ENCODE results near the gene SECISBP2L. TPM values are rescaled to one million over a fixed set of nuclear protein-coding genes. Genes with fewer than 3 reads are reported as not detected.

Gene SECISBP2L
- total and polyA plus RNA-seq, 2 experiments from 2014 or later = 18.4 to 41.7 TPM

- H3K9me3 ChIP-seq (ENCODE audit: low read depth) = no peaks in the 10 kb centered on the region
- TF ChIP-seq EZH2 (IDR thresholded peaks at IDR 0.05; ENCODE audit: borderline replicate concordance) (no peak), EZH2phosphoT487 (IDR thresholded peaks at IDR 0.05; ENCODE audit: low read depth, severe bottlenecking, unreplicated experiment) (no peak)
- TF ChIP-seq, protein P1, sequence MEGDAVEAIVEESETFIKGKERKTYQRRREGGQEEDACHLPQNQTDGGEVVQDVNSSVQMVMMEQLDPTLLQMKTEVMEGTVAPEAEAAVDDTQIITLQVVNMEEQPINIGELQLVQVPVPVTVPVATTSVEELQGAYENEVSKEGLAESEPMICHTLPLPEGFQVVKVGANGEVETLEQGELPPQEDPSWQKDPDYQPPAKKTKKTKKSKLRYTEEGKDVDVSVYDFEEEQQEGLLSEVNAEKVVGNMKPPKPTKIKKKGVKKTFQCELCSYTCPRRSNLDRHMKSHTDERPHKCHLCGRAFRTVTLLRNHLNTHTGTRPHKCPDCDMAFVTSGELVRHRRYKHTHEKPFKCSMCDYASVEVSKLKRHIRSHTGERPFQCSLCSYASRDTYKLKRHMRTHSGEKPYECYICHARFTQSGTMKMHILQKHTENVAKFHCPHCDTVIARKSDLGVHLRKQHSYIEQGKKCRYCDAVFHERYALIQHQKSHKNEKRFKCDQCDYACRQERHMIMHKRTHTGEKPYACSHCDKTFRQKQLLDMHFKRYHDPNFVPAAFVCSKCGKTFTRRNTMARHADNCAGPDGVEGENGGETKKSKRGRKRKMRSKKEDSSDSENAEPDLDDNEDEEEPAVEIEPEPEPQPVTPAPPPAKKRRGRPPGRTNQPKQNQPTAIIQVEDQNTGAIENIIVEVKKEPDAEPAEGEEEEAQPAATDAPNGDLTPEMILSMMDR (IDR thresholded peaks at IDR 0.05; ENCODE audit: poor library complexity) = no peak
- no peaks in the 10 kb centered on the region for H3K36me3 ChIP-seq (replicated peaks; ENCODE audit: insufficient read depth, low read depth)
- DNase-seq (ENCODE audit: low spot score) = no peak
- no peak overlapping the region for H3K4me3 ChIP-seq
- no peaks in the 10 kb centered on the region for H3K27me3 ChIP-seq
- no peaks in the 10 kb centered on the region for H4K20me1 ChIP-seq (ENCODE audit: insufficient read depth, poor library complexity, severe bottlenecking)
- H3K4me2 ChIP-seq = no peak overlapping the region
- H2AFZ ChIP-seq = no peak overlapping the region
- 92% methylated on average over 5 of the region's 5 CpGs for WGBS (ENCODE audit: low lambda C conversion rate, missing lambda C conversion rate)
- H3K4me1 ChIP-seq (ENCODE audit: insufficient read depth) = no peaks in the 10 kb centered on the region
- H3K9me2 ChIP-seq (replicated peaks; ENCODE audit: insufficient read depth) = no peaks in the 10 kb centered on the region
- H3K27ac ChIP-seq = no peak overlapping the region
- H3K79me2 ChIP-seq = no peaks in the 10 kb centered on the region
These were observed 62.9 kb downstream of the SECISBP2L start for GRCh38 chr15:48983300-48983699.

DNA sequence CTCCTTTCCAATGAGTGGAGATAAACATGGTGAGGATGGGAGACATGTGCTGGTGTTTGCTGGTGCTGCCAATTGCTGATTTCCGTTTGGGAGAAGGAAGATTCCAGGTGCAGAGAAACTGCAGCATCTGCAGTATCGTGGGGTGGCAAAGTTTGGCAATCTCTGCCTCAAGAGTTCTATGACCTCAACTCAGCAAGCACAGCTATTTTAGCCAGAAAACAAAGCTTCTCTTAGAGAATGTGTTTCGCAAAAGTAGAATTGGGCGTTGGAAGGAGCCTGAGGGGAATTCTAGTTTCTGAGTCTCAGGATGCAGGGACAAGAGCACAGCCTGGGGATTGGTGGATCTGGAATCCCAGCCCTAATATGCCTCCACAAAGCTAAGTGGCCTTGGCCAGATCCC is 64.3 kb downstream of the SECISBP2L start:
- H3K4me2 ChIP-seq = no peak overlapping the region
- no peaks in the 10 kb centered on the region for H3K9me3 ChIP-seq (ENCODE audit: low read depth)
- DNase-seq (ENCODE audit: low spot score) = no peak
- H3K27ac ChIP-seq = no peak overlapping the region
- H3K36me3 ChIP-seq (replicated peaks; ENCODE audit: insufficient read depth, low read depth) = no peaks in the 10 kb centered on the region
- no peaks in the 10 kb centered on the region for H3K27me3 ChIP-seq
- no peak overlapping the region for H3K4me3 ChIP-seq
- WGBS (ENCODE audit: low lambda C conversion rate, missing lambda C conversion rate) = 76% methylated on average over 4 of the region's 4 CpGs
- no peak overlapping the region for H2AFZ ChIP-seq
- H3K4me1 ChIP-seq (ENCODE audit: insufficient read depth) = no peaks in the 10 kb centered on the region
- TF ChIP-seq EZH2 (IDR thresholded peaks at IDR 0.05; ENCODE audit: borderline replicate concordance) (no peak), EZH2phosphoT487 (IDR thresholded peaks at IDR 0.05; ENCODE audit: low read depth, severe bottlenecking, unreplicated experiment) (no peak)
- TF ChIP-seq, protein P1 (IDR thresholded peaks at IDR 0.05; ENCODE audit: poor library complexity) = no peak
- H3K79me2 ChIP-seq = no peaks in the 10 kb centered on the region
- no peaks in the 10 kb centered on the region for H4K20me1 ChIP-seq (ENCODE audit: insufficient read depth, poor library complexity, severe bottlenecking)
- no peaks in the 10 kb centered on the region for H3K9me2 ChIP-seq (replicated peaks; ENCODE audit: insufficient read depth)

- H3K27ac ChIP-seq = no peak overlapping the region
- H3K4me2 ChIP-seq = no peak overlapping the region
- no peak overlapping the region for H2AFZ ChIP-seq
- no peak for DNase-seq (ENCODE audit: low spot score)
- no peak overlapping the region for H3K4me3 ChIP-seq
- WGBS (ENCODE audit: low lambda C conversion rate, missing lambda C conversion rate) = 83% methylated on average over 2 of the region's 2 CpGs
- no peaks in the 10 kb centered on the region for H3K9me3 ChIP-seq (ENCODE audit: low read depth)
- H3K36me3 ChIP-seq (replicated peaks; ENCODE audit: insufficient read depth, low read depth) = no peaks in the 10 kb centered on the region
- no peaks in the 10 kb centered on the region for H3K9me2 ChIP-seq (replicated peaks; ENCODE audit: insufficient read depth)
- no peaks in the 10 kb centered on the region for H3K79me2 ChIP-seq
- H3K4me1 ChIP-seq (ENCODE audit: insufficient read depth) = peaks cover 7% of the 10 kb centered on the region
- H3K27me3 ChIP-seq = no peaks in the 10 kb centered on the region
- H4K20me1 ChIP-seq (ENCODE audit: insufficient read depth, poor library complexity, severe bottlenecking) = no peaks in the 10 kb centered on the region
- no peak for TF ChIP-seq EZH2 (IDR thresholded peaks at IDR 0.05; ENCODE audit: borderline replicate concordance)
- TF ChIP-seq, protein P1 (IDR thresholded peaks at IDR 0.05; ENCODE audit: poor library complexity) = no peak
- TF ChIP-seq EZH2phosphoT487 (IDR thresholded peaks at IDR 0.05; ENCODE audit: low read depth, severe bottlenecking, unreplicated experiment) = no peak
These were observed 67.6 kb downstream of the SECISBP2L start for GRCh38 chr15:48978638-48979037.

Data from hepatocyte (in vitro differentiated cells).